Naive thymus-derived CD4-positive, alpha-beta T cell (primary cell): ENCODE measurements around the gene NR3C2. TPM values are rescaled to one million over a fixed set of nuclear protein-coding genes. Genes with fewer than 3 reads are reported as not detected.

Experiments used
- ATAC-seq: fragments of 150-1000 bp; cut with Tn5 transposase; 2 replicates; pipeline ENCODE4 v1.10.0; 2021; ENCODE audit warnings: mild to moderate bottlenecking, moderate library complexity
- CTCF ChIA-PET: fragments of 350-600 bp; sonication (Branson Sonifier 250); formaldehyde crosslinking; loops from one replicate; lab custom pipeline; 2021; ENCODE audit warnings: antibody characterized with exemption; lab: Charles Lee
- POLR2A ChIA-PET: fragments of 350-600 bp; sonication (Branson Sonifier 250); formaldehyde crosslinking; loops from one replicate; lab custom pipeline; 2021; ENCODE audit warnings: antibody characterized with exemption, inconsistent platforms; lab: Charles Lee
- DNase-seq, 9 donors: peaks; one replicate each; pipeline versions ENCODE4 v3.0.0 to v3.0.0-alpha.2; 2020 to 2022; ENCODE audit warnings: mixed read lengths in 1 of 9
- H3K27ac ChIP-seq: one replicate; pipeline ENCODE4 v1.7.0; 2013; ENCODE audit warnings: mild to moderate bottlenecking, low read depth, low read length, moderate library complexity
- H3K27me3 ChIP-seq, 2 donors: one replicate each; pipeline ENCODE4 v1.7.0; 2013; ENCODE audit warnings: low read length in 2 of 2, mild to moderate bottlenecking in 2 of 2, moderate library complexity in 2 of 2; ENCODE audit not compliant: control insufficient read depth in 2 of 2, insufficient read depth in 2 of 2
- H3K36me3 ChIP-seq, 3 experiments: 1 replicate in 2 of 3; 2 replicates in 1 of 3; pipeline ENCODE4 v1.7.0; 2013; ENCODE audit warnings: low read length in 3 of 3, mild to moderate bottlenecking in 3 of 3, moderate library complexity in 1 of 3; ENCODE audit not compliant: insufficient read depth in 3 of 3, control insufficient read depth in 2 of 3
- H3K4me1 ChIP-seq, 2 donors: one replicate each; pipeline ENCODE4 v1.7.0; 2013; ENCODE audit warnings: low read length in 2 of 2, mild to moderate bottlenecking in 2 of 2, moderate library complexity in 1 of 2; ENCODE audit not compliant: control insufficient read depth in 2 of 2, insufficient read depth in 2 of 2
- H3K4me3 ChIP-seq: 2 replicates; pipeline ENCODE4 v1.7.0; 2013; ENCODE audit warnings: mild to moderate bottlenecking, low read length
- H3K9me3 ChIP-seq, 3 experiments: 1 replicate in 2 of 3; 2 replicates in 1 of 3; pipeline ENCODE4 v1.7.0; 2013; ENCODE audit warnings: low read length in 3 of 3; ENCODE audit not compliant: control insufficient read depth in 2 of 3
- H3K27ac Mint-ChIP-seq, 9 donors: one replicate each; pipeline ENCODE4 v1.8.0; 2020 to 2022; ENCODE audit warnings: mixed read lengths in 9 of 9, mild to moderate bottlenecking in 8 of 9, moderate library complexity in 5 of 9, inconsistent platforms in 2 of 9
- H3K27me3 Mint-ChIP-seq, 5 donors: one replicate each; pipeline ENCODE4 v1.8.0; 2021 to 2022; ENCODE audit warnings: mixed read lengths in 5 of 5, mild to moderate bottlenecking in 1 of 5
- H3K36me3 Mint-ChIP-seq, 5 donors: one replicate each; pipeline ENCODE4 v1.8.0; 2020 to 2022; ENCODE audit warnings: mixed read lengths in 5 of 5, mild to moderate bottlenecking in 3 of 5, inconsistent platforms in 1 of 5
- H3K4me1 Mint-ChIP-seq, 7 donors: one replicate each; pipeline ENCODE4 v1.8.0; 2020 to 2022; ENCODE audit warnings: mixed read lengths in 7 of 7, mild to moderate bottlenecking in 3 of 7, inconsistent platforms in 1 of 7
- H3K4me3 Mint-ChIP-seq, 10 donors: one replicate each; pipeline ENCODE4 v1.8.0; 2020 to 2022; ENCODE audit warnings: mild to moderate bottlenecking in 10 of 10, mixed read lengths in 10 of 10, moderate library complexity in 6 of 10, inconsistent platforms in 2 of 10
- H3K9me3 Mint-ChIP-seq, 11 donors: one replicate each; pipeline ENCODE4 v1.8.0; 2020 to 2022; ENCODE audit warnings: mixed read lengths in 11 of 11, mild to moderate bottlenecking in 4 of 11, inconsistent platforms in 1 of 11, moderate library complexity in 1 of 11
- intact Hi-C, 2 donors: fragments of 100-400 bp; cut with micrococcal nuclease; formaldehyde crosslinking; loops; one replicate each; pipeline ENCODE4 v1.15.1; 2023
- polyA plus RNA-seq, 2 donors: library from polyadenylated mRNA; unstranded; fragments of 300-500 nt; fragmentation: Illumina TruSeq; gene quantifications; one replicate each; pipeline ENCODE4 v1.2.3, GENCODE V29; 2021
- total RNA-seq, 6 experiments: library from RNA in 5 of 6; stranded (reverse) in 5 of 6; gene quantifications; 1 replicate in 5 of 6; 2 replicates in 1 of 6; pipeline ENCODE4 v1.2.3 and lab custom pipeline; 2021 to 2026

NR3C2 gene
- total and polyA plus RNA-seq, 7 experiments from 2014 or later = 2.2 to 55.2 (median 38.6) TPM

- CTCF ChIA-PET = no interaction called here
- POLR2A ChIA-PET = no interaction called here
- Mint-ChIP-seq H3K27me3 (no peaks in the 10 kb centered on the region), H3K4me1 (peaks cover 16 to 46% (median 27%) of the 10 kb centered on the region in 7 donors), H3K36me3 (peaks cover 4 to 35% (median 21%) of the 10 kb centered on the region in 5 donors), H3K9me3 (peaks cover 0 to 20% (median 8%) of the 10 kb centered on the region in 11 donors), H3K4me3 (no peak overlapping the region), H3K27ac (no peak overlapping the region)
- Histone ChIP-seq H3K36me3 (no peaks in the 10 kb centered on the region), H3K27me3 (no peaks in the 10 kb centered on the region), H3K9me3 (peaks cover 0 to 5% (median 4%) of the 10 kb centered on the region in 3 experiments), H3K27ac (no peak overlapping the region), H3K4me1 (peaks cover 6 to 22% of the 10 kb centered on the region in 2 donors), H3K4me3 (no peak overlapping the region)
- ATAC-seq (no peak), DNase-seq (no peak)
- intact Hi-C loops = loop anchor here in 1 of 2 donors (5.0 kb wide), 1 partner anchor 197 kb away; no protein-coding TSS in a partner anchor
These were observed 377.8 kb downstream of the NR3C2 start for GRCh38 chr4:148064451-148064850.

- Mint-ChIP-seq H3K27me3 (no peaks in the 10 kb centered on the region), H3K4me3 (peak overlapping the region in 6 of 10 donors; percentile 21 to 88 (median 48)), H3K9me3 (peaks cover 0 to 41% (median 24%) of the 10 kb centered on the region in 11 donors), H3K27ac (peak overlapping the region in 7 of 9 donors; percentile 12 to 99 (median 94)), H3K36me3 (peaks cover 9 to 45% (median 34%) of the 10 kb centered on the region in 5 donors), H3K4me1 (peaks cover 24 to 66% (median 47%) of the 10 kb centered on the region in 7 donors)
- CTCF ChIA-PET = interaction anchor here (0.6 to 1.4 kb wide), 3 partner anchors 10 to 32 kb away, joined by 3 to 6 read pairs (median 3); no protein-coding TSS in a partner anchor
- no peak overlapping the region for H3K27ac ChIP-seq
- no peaks in the 10 kb centered on the region for H3K27me3 ChIP-seq
- peaks cover 0 to 23% (median 6%) of the 10 kb centered on the region in 3 experiments for H3K9me3 ChIP-seq
- DNase-seq (no peak), ATAC-seq (no peak)
- POLR2A ChIA-PET = interaction anchor here (0.6 to 4.4 kb wide), 4 partner anchors 10 to 384 kb away, joined by 3 to 59 read pairs (median 4); partner anchors contain the start of gene NR3C2
- peaks cover 7 to 23% of the 10 kb centered on the region in 2 donors for H3K4me1 ChIP-seq
- intact Hi-C loops = loop anchor here in 1 of 2 donors (5.0 kb wide), 1 partner anchor 195 kb away; no protein-coding TSS in a partner anchor
- H3K36me3 ChIP-seq = no peaks in the 10 kb centered on the region
- no peak overlapping the region for H3K4me3 ChIP-seq
These were observed 379.8 kb downstream of the NR3C2 start for GRCh38 chr4:148062301-148062950.

GRCh38 chr4:148061795-148062194 is 380.4 kb downstream of the NR3C2 start:
- ATAC-seq (no peak), DNase-seq (no peak)
- H3K27me3 ChIP-seq = no peaks in the 10 kb centered on the region
- POLR2A ChIA-PET = interaction anchor here (0.7 to 4.4 kb wide), 8 partner anchors 9 to 388 kb away, joined by 3 to 59 read pairs (median 4); partner anchors contain the start of gene NR3C2
- no peaks in the 10 kb centered on the region for H3K36me3 ChIP-seq
- CTCF ChIA-PET = interaction anchor here (0.6 to 1.4 kb wide), 2 partner anchors 10 to 145 kb away, joined by 3 to 6 read pairs; no protein-coding TSS in a partner anchor
- peaks cover 29 to 73% (median 53%) of the 10 kb centered on the region in 7 donors for H3K4me1 Mint-ChIP-seq
- peaks cover 0 to 28% (median 6%) of the 10 kb centered on the region in 3 experiments for H3K9me3 ChIP-seq
- peaks cover 13 to 29% of the 10 kb centered on the region in 2 donors for H3K4me1 ChIP-seq
- H3K27me3 Mint-ChIP-seq = no peaks in the 10 kb centered on the region
- H3K4me3 Mint-ChIP-seq = peak overlapping the region in 9 of 10 donors; percentile 23 to 88 (median 83)
- H3K27ac Mint-ChIP-seq = peak overlapping the region; percentile 93 to 99 (median 97)
- peak overlapping the region; percentile 79 for H3K27ac ChIP-seq
- H3K4me3 ChIP-seq = no peak overlapping the region
- H3K9me3 Mint-ChIP-seq = peaks cover 0 to 47% (median 29%) of the 10 kb centered on the region in 11 donors
- intact Hi-C loops = loop anchor here in 1 of 2 donors (2.0 to 5.0 kb wide), 2 partner anchors 17 to 194 kb away; no protein-coding TSS in a partner anchor
- peaks cover 9 to 49% (median 38%) of the 10 kb centered on the region in 5 donors for H3K36me3 Mint-ChIP-seq

GRCh38 chr4:148061141-148061481 is 381.1 kb downstream of the NR3C2 start:
- Mint-ChIP-seq H3K36me3 (peaks cover 9 to 49% (median 38%) of the 10 kb centered on the region in 5 donors), H3K27ac (peak overlapping the region; percentile 93 to 99 (median 97)), H3K27me3 (no peaks in the 10 kb centered on the region), H3K4me1 (peaks cover 34 to 80% (median 60%) of the 10 kb centered on the region in 7 donors), H3K4me3 (peak overlapping the region; percentile 76 to 88 (median 83)), H3K9me3 (peaks cover 0 to 53% (median 29%) of the 10 kb centered on the region in 11 donors)
- ATAC-seq (peak; percentile 26), DNase-seq (no peak)
- ChIA-PET POLR2A (interaction anchor here (0.7 to 4.4 kb wide), 10 partner anchors 9 to 389 kb away, joined by 3 to 59 read pairs (median 4); partner anchors contain the start of gene NR3C2), CTCF (interaction anchor here (0.6 to 1.4 kb wide), 2 partner anchors 9 to 17 kb away, joined by 4 to 6 read pairs; no protein-coding TSS in a partner anchor)
- intact Hi-C loops = loop anchor here in 1 of 2 donors (2.0 to 5.0 kb wide), 2 partner anchors 16 to 194 kb away; no protein-coding TSS in a partner anchor
- Histone ChIP-seq H3K27ac (peak overlapping the region; percentile 79), H3K27me3 (no peaks in the 10 kb centered on the region), H3K4me3 (peak overlapping the region; percentile 49), H3K9me3 (peaks cover 0 to 30% (median 6%) of the 10 kb centered on the region in 3 experiments), H3K4me1 (peaks cover 20 to 32% of the 10 kb centered on the region in 2 donors), H3K36me3 (no peaks in the 10 kb centered on the region)

- CTCF ChIA-PET = interaction anchor here (0.6 to 0.8 kb wide), 3 partner anchors 17 to 38 kb away, joined by 3 to 4 read pairs (median 4); no protein-coding TSS in a partner anchor
- Histone ChIP-seq H3K4me3 (peak overlapping the region; percentile 49), H3K4me1 (peaks cover 26 to 38% of the 10 kb centered on the region in 2 donors), H3K36me3 (no peaks in the 10 kb centered on the region), H3K27me3 (no peaks in the 10 kb centered on the region), H3K27ac (peak overlapping the region; percentile 79), H3K9me3 (peaks cover 0 to 30% (median 6%) of the 10 kb centered on the region in 3 experiments)
- Mint-ChIP-seq H3K27ac (peak overlapping the region; percentile 93 to 99 (median 97)), H3K4me3 (peak overlapping the region; percentile 76 to 88 (median 83)), H3K36me3 (peaks cover 13 to 48% (median 39%) of the 10 kb centered on the region in 5 donors), H3K4me1 (peaks cover 38 to 85% (median 66%) of the 10 kb centered on the region in 7 donors), H3K9me3 (peaks cover 0 to 58% (median 29%) of the 10 kb centered on the region in 11 donors), H3K27me3 (no peaks in the 10 kb centered on the region)
- intact Hi-C loops = loop anchor here (1.0 to 5.0 kb wide), 4 partner anchors 8 to 382 kb away; partner anchors contain the start of gene NR3C2 (in 1 of the 2)
- POLR2A ChIA-PET = interaction anchor here (0.5 to 4.4 kb wide), 9 partner anchors 10 to 387 kb away, joined by 3 to 59 read pairs (median 6); partner anchors contain the start of gene NR3C2
- ATAC-seq (peak; percentile 76), DNase-seq (peak in 7 of 9 donors; percentile 45 to 76 (median 65))
These were observed 381.7 kb downstream of the NR3C2 start for GRCh38 chr4:148060264-148061140.
